ENCODE measurements around the gene TNFRSF11A.

DNA sequence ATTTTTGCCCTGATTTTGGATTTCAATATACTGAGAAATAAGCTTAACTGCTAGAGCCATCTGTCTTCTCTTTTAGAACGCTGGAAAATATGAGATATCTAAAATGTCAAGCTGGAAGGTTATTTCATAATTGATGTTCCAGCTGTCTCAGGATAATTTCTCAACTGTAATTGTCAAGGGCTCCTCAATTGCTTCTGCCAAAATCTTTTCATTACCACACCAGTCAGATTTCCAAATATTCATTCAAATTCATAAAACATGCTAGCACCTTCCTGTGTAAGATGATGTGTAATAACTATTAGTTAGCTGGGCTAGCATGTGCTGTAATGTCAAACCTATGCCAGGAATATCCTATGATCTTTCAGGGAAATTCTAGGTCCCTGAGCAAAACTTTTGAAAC is 88.1 kb downstream of the TNFRSF11A start:
- TF ChIP-seq, protein P1, sequence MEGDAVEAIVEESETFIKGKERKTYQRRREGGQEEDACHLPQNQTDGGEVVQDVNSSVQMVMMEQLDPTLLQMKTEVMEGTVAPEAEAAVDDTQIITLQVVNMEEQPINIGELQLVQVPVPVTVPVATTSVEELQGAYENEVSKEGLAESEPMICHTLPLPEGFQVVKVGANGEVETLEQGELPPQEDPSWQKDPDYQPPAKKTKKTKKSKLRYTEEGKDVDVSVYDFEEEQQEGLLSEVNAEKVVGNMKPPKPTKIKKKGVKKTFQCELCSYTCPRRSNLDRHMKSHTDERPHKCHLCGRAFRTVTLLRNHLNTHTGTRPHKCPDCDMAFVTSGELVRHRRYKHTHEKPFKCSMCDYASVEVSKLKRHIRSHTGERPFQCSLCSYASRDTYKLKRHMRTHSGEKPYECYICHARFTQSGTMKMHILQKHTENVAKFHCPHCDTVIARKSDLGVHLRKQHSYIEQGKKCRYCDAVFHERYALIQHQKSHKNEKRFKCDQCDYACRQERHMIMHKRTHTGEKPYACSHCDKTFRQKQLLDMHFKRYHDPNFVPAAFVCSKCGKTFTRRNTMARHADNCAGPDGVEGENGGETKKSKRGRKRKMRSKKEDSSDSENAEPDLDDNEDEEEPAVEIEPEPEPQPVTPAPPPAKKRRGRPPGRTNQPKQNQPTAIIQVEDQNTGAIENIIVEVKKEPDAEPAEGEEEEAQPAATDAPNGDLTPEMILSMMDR (IDR thresholded peaks at IDR 0.05; ENCODE audit: low read depth, low read length), result no peak
- TF ChIP-seq EZH2phosphoT487 (IDR thresholded peaks at IDR 0.05; ENCODE audit: low read depth), result no peak

Measured in OCI-LY3 (cell line).